ENCODE measurements around the gene SH3RF3. TPM values are rescaled to one million over a fixed set of nuclear protein-coding genes. Genes with fewer than 3 reads are reported as not detected.

The SH3RF3 gene
- total RNA-seq, 4 donors from 2014 or later, result 2.4 to 5.5 (median 2.9) TPM

GRCh38 chr2:109324861-109325260, 195.9 kb downstream of the SH3RF3 start:
- Histone ChIP-seq H3K4me3 (no peak overlapping the region), H3K9me3 (no peaks in the 10 kb centered on the region), H3K4me1 (peaks cover 7 to 70% (median 52%) of the 10 kb centered on the region in 3 donors), H3K27ac (peak overlapping the region; percentile 71 to 89 (median 80)), H3K27me3 (no peaks in the 10 kb centered on the region), H3K36me3 (no peaks in the 10 kb centered on the region)
- intact Hi-C loops (cut with DNase I), result no loop called here
- TF ChIP-seq POLR2A (IDR thresholded peaks at IDR 0.05), result no peak
- 19 to 23% methylated on average over 6 of the region's 6 CpGs for WGBS, 2 donors
- no peak for DNase-seq

GRCh38 chr2:109325570-109325969, 196.6 kb downstream of the SH3RF3 start:
- DNase-seq, result no peak
- Histone ChIP-seq H3K27ac (peak overlapping the region; percentile 71 to 89 (median 80)), H3K36me3 (no peaks in the 10 kb centered on the region), H3K9me3 (no peaks in the 10 kb centered on the region), H3K4me1 (peaks cover 7 to 63% (median 45%) of the 10 kb centered on the region in 3 donors), H3K4me3 (no peak overlapping the region), H3K27me3 (no peaks in the 10 kb centered on the region)
- intact Hi-C loops (cut with DNase I), result no loop called here
- 34 to 44% methylated on average over 4 of the region's 4 CpGs for WGBS, 2 donors
- no peak for TF ChIP-seq CTCF (IDR thresholded peaks at IDR 0.05)
- no peak for TF ChIP-seq POLR2A (IDR thresholded peaks at IDR 0.05)

GRCh38 chr2:109326306-109326705, 197.3 kb downstream of the SH3RF3 start:
- 71 to 81% methylated on average over 4 of the region's 4 CpGs for WGBS, 2 donors
- DNase-seq, result no peak
- H3K36me3 ChIP-seq, result no peaks in the 10 kb centered on the region
- intact Hi-C loops (cut with DNase I), result no loop called here
- no peak for TF ChIP-seq POLR2A (IDR thresholded peaks at IDR 0.05)
- no peak for TF ChIP-seq CTCF (IDR thresholded peaks at IDR 0.05)
- no peak overlapping the region for H3K4me3 ChIP-seq
- H3K4me1 ChIP-seq, result peaks cover 7 to 63% (median 48%) of the 10 kb centered on the region in 3 donors
- no peaks in the 10 kb centered on the region for H3K9me3 ChIP-seq
- no peaks in the 10 kb centered on the region for H3K27me3 ChIP-seq
- peak overlapping the region in 3 of 4 donors; percentile 12 to 89 (median 71) for H3K27ac ChIP-seq

- intact Hi-C loops (cut with DNase I), result no loop called here
- 93 to 96% methylated on average over 4 of the region's 4 CpGs for WGBS, 2 donors
These were observed 201.1 kb downstream of the SH3RF3 start for GRCh38 chr2:109330056-109330455.

GRCh38 chr2:109331081-109331480, 202.1 kb downstream of the SH3RF3 start:
- H3K4me3 ChIP-seq, result no peak overlapping the region

More at GRCh38 chr2:109330056-109330455, 201.1 kb downstream of the SH3RF3 start:
- H3K27ac ChIP-seq, result no peak overlapping the region
- peaks cover 10 to 47% (median 34%) of the 10 kb centered on the region in 3 donors for H3K4me1 ChIP-seq
- TF ChIP-seq POLR2A (IDR thresholded peaks at IDR 0.05) (no peak), CTCF (IDR thresholded peaks at IDR 0.05) (no peak)
- H3K36me3 ChIP-seq, result no peaks in the 10 kb centered on the region
- DNase-seq, result no peak
- H3K27me3 ChIP-seq, result no peaks in the 10 kb centered on the region
- no peak overlapping the region for H3K4me3 ChIP-seq
- no peaks in the 10 kb centered on the region for H3K9me3 ChIP-seq

More at GRCh38 chr2:109331081-109331480, 202.1 kb downstream of the SH3RF3 start:
- peak overlapping the region in 1 of 4 donors; percentile 66 for H3K27ac ChIP-seq
- peaks cover 4 to 47% (median 34%) of the 10 kb centered on the region in 3 donors for H3K4me1 ChIP-seq
- WGBS, 2 donors, result 55 to 58% methylated on average over 4 of the region's 4 CpGs
- no peak for DNase-seq
- intact Hi-C loops (cut with DNase I), result no loop called here
- no peaks in the 10 kb centered on the region for H3K36me3 ChIP-seq
- no peaks in the 10 kb centered on the region for H3K9me3 ChIP-seq
- TF ChIP-seq CTCF (IDR thresholded peaks at IDR 0.05), result no peak
- no peak for TF ChIP-seq POLR2A (IDR thresholded peaks at IDR 0.05)
- H3K27me3 ChIP-seq, result no peaks in the 10 kb centered on the region
